B cell (primary cell): ENCODE measurements around the gene MYO19.
"Not testable (repeated sequence)": the region's sequence is repeated elsewhere in the genome, so short reads cannot be mapped to it uniquely, and the experiment has no call there.

Experiments used
- CTCF ChIP-seq: fragments of 200-600 bp; IDR thresholded peaks from one replicate; pipeline ENCODE4 v1.8.0; 2022; ENCODE audit warnings: antibody characterized with exemption, mild to moderate bottlenecking
- EZH2 ChIP-seq: IDR thresholded peaks from 2 replicates; pipeline ENCODE4 v1.6.1; 2012; ENCODE audit warnings: borderline replicate concordance, low read depth, mild to moderate bottlenecking, moderate library complexity, low read length; ENCODE audit not compliant: insufficient read depth, poor library complexity, severe bottlenecking

DNA sequence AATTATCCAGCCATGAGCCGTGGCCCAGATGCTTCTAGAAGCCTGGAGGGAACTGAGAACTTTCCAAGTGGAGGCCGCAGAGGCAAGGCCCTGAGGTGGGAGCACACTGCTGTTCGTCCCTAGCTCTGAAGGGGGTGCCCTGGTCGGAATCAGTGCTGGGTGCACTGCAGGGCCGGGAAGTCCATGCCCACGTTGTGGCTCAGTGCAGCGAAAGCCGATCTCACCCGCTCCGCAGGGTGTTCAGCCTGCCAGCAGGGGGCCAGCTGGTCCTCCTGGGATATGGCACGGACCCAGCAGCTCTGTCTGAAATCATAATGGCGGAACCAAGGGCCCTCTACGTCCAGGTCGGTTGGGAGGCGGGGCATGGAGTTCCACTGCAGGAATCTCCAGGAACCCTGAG, 84.7 kb downstream of the MYO19 start:
- TF ChIP-seq CTCF, EZH2: not testable (repeated sequence)
